GM19193 (cell line): ENCODE results near the gene GABBR2.

Source experiments
- POLR2A ChIP-seq: IDR thresholded peaks from 4 replicates; pipeline ENCODE4 v1.6.1; 2011; ENCODE audit not compliant: insufficient read depth, insufficient read length; ENCODE audit errors: extremely low read depth

The GABBR2 gene

DNA sequence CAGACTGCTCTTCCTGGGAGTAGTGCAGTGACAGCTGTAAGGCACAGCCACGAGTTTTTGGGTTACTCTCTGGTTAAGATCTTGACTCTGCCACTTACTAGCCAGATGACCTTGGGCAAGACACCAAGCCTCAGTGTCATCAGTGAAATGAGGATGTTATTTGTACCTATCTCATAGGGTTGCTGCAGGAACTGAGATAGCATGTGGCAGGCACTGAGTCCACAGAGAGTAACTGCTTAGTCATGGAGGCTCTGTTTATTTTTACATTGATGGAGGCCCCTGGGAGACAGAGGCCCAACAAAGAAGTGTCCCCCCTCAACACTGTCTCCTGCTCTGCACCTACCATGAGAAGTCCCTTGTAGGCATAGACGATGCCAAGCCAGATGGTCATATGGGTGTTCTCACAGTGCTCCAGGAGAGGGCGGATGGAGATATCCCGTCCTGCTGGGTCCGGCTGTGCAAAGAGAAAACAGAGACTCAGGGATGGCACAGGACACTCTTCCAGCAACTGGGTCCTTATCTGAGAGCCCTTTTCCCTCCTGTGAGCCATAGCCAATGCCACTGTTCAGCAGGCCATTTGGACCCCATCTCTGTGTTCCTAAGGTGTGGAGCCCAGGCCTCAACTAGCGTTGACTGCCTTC is 397.9 kb downstream of the GABBR2 start:
- no peak for TF ChIP-seq POLR2A

DNA sequence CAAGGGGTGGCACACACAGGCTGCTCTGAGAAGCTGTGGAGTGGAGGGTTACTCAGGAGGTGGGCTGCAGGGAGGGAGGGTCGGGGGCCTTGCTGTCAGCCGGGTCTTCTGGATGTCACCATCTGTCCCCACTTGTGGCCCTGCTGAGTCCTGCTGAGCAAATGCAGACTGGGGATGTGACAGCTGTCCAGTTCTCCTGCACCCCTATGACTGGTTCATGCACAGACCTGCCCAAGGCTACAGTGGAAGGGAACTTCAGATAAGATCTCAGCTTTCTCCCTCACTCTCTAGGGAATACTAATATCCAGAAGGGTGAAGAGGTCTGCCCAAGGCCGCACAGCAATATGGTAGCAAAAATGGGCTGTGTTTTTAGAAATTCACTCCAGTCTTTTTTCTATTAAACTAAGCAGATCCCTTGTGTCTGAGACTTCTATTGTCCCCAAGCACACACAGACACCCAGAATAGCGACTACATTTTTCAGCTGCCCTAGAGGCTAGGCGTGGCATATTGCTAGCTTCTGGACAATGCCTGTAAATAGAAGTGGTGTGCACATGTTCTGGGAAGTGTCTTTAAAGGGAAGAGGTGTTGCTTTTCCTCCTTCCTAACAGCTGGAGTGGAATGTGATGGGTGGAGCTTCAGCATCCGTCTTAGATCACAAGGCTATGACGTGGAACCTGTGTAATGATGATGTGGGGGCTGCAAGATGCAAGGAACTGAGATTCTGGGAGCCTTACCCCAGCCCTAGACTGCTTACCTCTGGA is 402.2 kb downstream of the GABBR2 start:
- no peak for TF ChIP-seq POLR2A

DNA sequence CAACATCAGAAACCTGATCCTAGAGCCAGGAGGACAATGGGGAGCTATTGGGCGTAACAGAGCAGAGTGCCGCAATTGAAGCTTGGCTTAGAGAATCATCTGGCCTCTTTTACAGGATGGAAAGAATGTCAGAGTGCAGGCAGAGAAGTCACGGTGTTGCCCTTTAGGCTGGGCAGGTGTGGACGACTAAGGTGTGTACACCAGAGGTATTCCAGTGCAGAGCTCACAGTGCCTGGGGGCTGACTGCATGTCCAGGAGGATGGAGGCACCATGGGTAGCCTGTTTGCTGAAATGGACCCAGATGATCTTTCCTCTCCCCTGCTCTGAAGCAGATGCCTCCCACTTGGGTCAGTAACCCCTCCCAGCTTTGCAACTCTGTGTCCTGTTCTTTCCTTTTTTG is 404.4 kb downstream of the GABBR2 start:
- TF ChIP-seq POLR2A = no peak

DNA sequence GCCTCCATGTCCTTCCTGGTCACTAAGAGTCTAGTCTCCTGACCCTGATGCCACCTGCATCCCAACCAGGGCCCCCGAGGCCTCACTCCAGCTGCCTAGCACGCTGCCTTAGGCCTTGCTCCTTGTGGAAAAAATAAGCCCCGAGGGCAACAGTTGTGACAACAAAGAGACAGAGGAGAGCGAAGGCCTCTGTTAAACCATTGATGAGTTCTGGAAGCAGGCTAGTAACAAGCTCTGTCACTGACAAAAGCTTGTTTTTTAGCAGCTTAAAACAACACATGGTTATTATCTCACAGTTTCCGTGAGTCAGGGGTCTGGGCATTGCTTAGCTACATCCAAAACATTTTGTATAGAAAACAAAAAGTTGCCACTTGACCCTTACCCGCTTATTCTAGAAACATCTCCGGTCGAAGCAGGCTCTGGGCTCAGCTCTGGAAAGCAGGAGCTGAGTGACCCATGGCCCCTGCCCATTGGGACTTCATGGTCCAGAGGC is 405.1 kb downstream of the GABBR2 start:
- TF ChIP-seq POLR2A = no peak

DNA sequence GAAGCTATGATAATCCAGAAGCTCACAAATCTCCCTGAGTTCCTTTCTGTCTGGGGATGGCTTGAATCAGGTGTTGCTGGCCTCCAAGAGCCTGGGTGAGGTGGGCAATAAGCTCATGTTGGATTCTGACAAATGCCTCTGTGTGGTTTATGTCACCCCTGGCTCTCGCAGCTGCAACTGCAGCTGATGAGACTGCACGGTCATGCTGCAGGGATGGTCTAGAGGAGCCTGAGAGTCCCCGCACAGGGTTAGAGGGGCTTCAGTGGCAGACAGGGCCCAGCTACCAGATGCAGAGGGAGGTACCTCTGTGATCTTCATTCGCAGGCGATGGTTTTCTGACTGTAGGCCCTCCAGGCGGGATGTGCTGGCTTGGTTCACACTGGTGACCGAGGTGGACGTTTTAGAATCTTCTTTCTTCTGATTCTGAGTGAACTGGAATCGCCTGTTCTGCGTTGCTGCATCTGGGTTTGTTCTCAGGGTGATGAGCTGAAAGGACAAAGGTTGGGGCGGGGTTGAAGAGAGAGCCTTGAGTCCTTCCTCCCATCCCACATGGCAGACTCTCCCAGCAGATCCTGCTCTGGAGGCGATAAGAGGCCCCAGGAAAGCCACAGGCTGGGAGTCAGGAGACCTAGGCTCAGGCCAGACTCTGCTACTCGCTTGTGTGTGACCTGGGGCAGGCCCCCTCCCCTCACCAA is 405.6 kb downstream of the GABBR2 start:
- TF ChIP-seq POLR2A = no peak

DNA sequence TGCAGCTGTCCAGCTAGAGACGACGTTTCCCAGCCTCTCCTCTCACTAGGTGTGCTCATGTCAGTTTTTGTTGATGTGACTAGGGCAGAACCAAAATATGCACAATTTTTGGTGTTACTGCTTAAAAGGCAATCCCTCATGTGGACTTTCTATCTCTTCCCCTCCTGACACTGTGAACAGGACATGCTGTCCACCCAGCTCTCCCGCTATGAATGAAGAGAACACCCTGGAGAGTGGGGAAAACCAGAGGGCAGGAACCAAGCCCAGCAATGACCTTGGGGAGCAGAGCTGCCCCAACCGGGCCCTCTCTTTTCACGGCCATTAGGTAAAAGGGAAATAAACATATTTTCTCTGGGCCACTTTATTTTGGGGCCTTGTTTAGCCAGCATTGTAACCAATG is 406.6 kb downstream of the GABBR2 start:
- no peak for TF ChIP-seq POLR2A

DNA sequence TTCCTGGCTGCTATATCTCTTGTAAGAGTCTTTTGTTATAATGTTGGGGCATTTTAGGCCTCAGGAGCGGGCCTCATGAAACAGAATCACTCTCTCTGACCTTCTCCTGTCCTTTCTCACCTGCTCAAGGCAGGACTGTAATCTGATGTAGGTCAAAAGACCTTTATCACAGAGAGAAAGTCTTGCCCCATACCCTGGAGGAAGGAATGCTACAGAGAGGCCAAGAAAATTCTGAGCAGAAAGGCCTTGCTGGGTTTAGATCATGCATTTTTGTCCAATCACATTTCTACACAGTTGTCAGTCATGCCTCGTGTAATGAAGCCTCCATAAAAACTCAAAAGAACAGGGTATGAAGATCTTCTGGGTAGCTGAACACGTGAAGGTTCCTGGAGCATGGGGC is 408.1 kb downstream of the GABBR2 start:
- TF ChIP-seq POLR2A = no peak

DNA sequence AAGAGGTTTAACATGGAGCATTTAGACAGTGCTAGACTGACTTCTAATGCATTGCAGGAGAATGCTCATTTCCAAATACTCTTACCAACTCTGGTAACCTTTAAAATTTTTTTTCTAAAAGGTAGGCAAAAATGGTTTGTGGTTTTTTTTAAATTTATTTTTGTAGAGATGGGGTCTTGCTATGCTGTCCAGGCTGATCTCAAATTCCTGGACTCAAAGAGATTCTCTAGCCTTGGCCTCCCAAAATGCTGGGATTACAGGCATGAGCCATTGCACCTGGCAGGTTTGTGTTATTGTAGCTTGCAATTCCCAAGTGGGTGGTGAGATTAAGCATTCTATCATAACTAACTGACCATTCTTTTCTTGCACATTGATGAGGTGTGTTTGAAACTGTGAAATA is 410.3 kb downstream of the GABBR2 start:
- TF ChIP-seq POLR2A = no peak

DNA sequence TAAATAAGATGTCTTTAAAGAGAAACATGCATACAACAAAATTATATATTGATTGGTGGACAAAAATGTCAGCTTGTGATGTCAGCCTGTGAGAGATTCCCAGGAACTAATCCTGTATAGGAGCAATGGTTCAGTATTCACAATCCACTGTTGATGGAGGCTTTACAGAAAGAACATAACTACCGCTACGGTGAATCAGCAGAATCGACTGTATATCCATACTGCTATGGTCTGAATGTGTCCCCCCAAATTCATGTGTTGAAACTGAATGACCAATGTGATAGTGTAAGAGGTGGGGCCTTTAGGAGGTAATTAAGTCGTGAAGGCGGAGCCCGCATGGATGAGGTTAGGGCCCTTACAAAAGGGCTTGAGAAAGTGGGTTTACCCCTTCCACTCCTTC is 412.9 kb downstream of the GABBR2 start:
- TF ChIP-seq POLR2A = no peak

DNA sequence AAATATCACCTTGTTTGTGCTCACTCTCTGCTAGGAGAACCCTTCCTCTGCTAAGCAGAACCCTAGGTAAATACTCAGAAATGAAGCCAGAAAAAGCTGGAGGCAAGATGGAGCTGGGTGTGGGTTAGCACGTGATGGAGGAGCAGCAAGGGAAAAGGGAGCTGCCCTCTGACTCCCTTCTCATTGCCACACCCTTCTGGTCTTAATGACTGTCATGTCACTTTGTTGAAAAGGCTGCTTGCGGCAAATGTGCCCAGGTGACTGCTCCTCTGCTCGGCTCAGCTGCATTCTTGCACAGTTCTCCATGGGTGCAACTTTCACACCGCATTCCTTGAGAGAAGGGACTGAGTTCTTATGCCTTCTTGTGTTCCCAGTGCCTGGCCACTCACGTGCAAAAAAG is 416.9 kb downstream of the GABBR2 start:
- no peak for TF ChIP-seq POLR2A

DNA sequence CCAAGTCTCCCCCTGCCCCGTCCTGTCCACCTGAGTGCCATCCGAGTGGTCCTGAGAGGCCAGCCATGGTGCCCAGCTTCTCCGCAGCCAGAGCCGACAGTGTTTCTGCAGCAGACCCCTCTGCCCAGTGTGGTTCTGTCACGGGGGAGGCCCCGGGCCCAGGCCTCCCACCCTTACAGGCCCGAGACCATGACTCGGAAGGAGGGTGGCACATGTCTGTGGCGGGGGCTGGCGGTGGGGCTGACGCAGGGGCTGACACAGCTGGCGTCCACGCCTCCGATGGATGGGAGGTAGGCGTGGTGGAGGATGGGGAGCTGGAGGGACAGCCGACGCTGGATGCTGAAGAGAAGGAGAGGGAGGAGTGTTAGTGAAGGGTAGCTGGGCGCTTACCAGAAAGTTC is 418.3 kb downstream of the GABBR2 start:
- TF ChIP-seq POLR2A = no peak

DNA sequence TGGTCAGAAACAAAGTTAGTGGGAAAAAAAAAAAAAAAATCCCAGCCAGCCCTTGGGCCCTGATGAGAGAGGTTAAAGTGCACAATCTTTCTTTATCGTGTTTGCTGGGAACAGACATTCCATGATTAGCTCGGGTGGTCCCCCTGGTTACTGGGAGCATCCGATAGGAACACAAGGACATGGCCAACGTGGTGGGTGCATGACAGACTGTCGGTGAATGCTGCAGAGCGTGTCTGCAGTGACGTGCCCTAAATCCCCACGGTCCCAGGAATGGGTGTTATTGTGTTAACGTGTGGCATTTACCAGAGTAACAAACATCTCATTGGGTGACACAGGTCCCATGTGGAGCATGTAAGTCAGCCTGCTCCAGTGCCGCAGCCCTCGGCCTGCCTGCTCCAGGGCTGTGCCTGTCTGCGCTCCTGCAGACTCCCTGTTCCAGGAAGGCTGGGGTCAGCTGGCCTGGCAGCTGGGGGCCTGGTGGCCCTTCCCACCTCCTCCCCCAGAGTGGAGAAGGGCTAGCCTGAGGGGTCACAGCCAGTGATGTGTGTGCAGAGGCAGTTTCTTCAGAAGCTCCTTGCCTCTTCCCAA is 419.0 kb downstream of the GABBR2 start:
- no peak for TF ChIP-seq POLR2A

DNA sequence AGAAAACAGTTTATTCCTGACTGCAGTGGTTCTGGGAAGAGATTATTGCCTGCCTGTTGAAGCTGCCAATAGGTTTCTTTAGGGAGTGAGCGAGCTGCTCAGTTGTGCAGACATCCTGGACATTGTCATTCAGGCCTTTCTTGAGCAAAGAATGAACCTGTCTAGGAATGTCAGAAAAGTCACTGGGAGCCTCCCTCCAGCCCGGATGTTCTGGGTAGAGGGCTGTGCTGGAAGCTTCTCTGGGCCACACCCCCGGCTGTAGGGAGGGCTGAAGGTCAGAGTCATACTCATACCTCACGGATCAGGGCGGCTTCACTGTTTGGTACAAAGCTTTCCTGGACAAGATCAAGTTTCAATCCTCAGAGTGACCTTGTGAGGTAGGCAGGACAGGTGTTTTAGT is 419.9 kb downstream of the GABBR2 start:
- TF ChIP-seq POLR2A = no peak

DNA sequence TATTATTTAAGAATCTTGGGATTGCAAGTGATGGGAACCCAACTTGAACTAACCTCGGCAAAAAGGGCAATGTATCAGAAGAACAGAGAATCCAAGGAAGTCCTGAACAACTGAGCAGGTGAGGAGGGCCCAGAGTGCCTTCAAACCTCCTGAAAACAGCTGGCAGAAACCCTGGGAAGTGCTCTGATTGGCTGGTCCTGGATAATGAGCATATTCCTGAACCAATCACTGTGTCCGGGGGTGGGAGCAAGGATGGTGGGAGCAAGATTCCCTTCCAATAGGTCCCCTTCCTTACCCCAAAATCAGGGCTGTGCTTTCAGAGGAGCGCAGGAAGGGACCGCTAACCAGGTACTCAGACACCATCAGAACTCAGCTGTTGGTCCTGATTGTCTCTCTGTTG is 421.4 kb downstream of the GABBR2 start:
- TF ChIP-seq POLR2A = no peak

DNA sequence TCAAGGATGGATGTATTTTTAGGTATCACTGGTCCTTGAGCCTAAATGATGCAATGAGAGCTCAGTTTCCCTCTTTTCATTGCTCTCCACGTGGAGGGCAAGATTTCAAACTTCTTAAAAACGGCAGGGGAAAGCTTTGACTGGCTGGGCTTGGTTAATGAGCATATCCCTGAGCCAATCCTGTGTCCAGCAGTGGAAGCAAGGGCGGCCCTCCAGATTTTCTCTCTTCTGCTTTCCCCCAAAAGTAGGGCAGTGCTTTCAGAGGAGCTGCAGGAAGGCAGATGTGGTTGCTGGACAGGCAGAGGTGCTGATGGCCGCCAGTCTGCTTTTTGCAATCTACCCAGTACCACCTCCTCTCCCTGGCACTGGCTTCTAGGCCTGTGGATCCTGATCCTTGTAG is 423.3 kb downstream of the GABBR2 start:
- TF ChIP-seq POLR2A = no peak
